Esophagus muscularis mucosa (tissue), 4 donors: ENCODE results near the gene SOX10. TPM values are rescaled to one million over a fixed set of nuclear protein-coding genes. Genes with fewer than 3 reads are reported as not detected.
A peak's percentile ranks its signal among the peaks of the same experiment; 100 is the strongest.

Experiments
- DNase-seq: peaks from one replicate; pipeline ENCODE4 v3.0.0-alpha.2; 2017; ENCODE audit errors: extremely low spot score
- H3K27ac ChIP-seq, 4 donors: fragments of 200-600 bp; sonication (generic); replicated peaks in 1 of 4; 1 replicate in 3 of 4; 2 replicates in 1 of 4; pipeline ENCODE4 v1.5.1; 2016 to 2019; ENCODE audit warnings: mild to moderate bottlenecking in 1 of 4
- H3K27me3 ChIP-seq, 4 donors: fragments of 200-600 bp; sonication (generic); one replicate each; pipeline versions ENCODE4 v1.5.1 to v1.6.0; 2016 to 2019
- H3K36me3 ChIP-seq, 4 donors: fragments of 200-600 bp; sonication (generic); one replicate each; pipeline ENCODE4 v1.5.1; 2016 to 2019
- H3K4me1 ChIP-seq, 4 donors: fragments of 200-600 bp; sonication (generic); one replicate each; pipeline ENCODE4 v1.5.1; 2016 to 2019
- H3K4me3 ChIP-seq, 4 donors: fragments of 200-600 bp; sonication (generic); 1 replicate in 2 of 4; 2 replicates in 2 of 4; pipeline ENCODE4 v1.5.1; 2016 to 2019; ENCODE audit warnings: mild to moderate bottlenecking in 4 of 4, moderate library complexity in 1 of 4
- H3K9me3 ChIP-seq, 4 donors: fragments of 200-600 bp; sonication (generic); 1 replicate in 3 of 4; 2 replicates in 1 of 4; pipeline ENCODE4 v1.5.1; 2016 to 2019
- EP300 ChIP-seq: sonication (generic); formaldehyde crosslinking; IDR thresholded peaks from one replicate; pipeline ENCODE4 v1.6.1; 2017; ENCODE audit warnings: antibody characterized with exemption
- POLR2A ChIP-seq: fragments of 450-650 bp; IDR thresholded peaks from one replicate; pipeline ENCODE4 v1.6.1; 2017; ENCODE audit warnings: antibody characterized with exemption, moderate library complexity, mild to moderate bottlenecking, low read depth
- POLR2AphosphoS5 ChIP-seq, 2 donors: sonication (generic); formaldehyde crosslinking; IDR thresholded peaks; one replicate each; pipeline ENCODE4 v1.6.1; 2017; ENCODE audit warnings: antibody characterized with exemption in 2 of 2
- WGBS: methylation state at CpG from one replicate; pipeline ENCODE4 v1.1.5; 2018; 5-methylcytosine and 5-hydroxymethylcytosine counted together
- intact Hi-C: fragments of 100-400 bp; cut with DNase I; formaldehyde crosslinking; loops from one replicate; pipeline ENCODE4 v1.15.1; 2023
- total RNA-seq, 4 donors: library from RNA; depleted of rRNA; stranded (reverse); fragments of >200 nt; gene quantifications; one replicate each; pipeline versions ENCODE4 v1.1.0 to v1.2.1, GENCODE V29; 2016
- TF ChIP-seq, protein P1 (sequence below), 3 experiments: fragments of 200-600 bp in 2 of 3; fragments of 450-650 bp in 1 of 3; sonication (generic) in 2 of 3; IDR thresholded peaks; one replicate each; pipeline ENCODE4 v1.5.1; 2017 to 2019; ENCODE audit warnings: antibody characterized with exemption in 3 of 3, mild to moderate bottlenecking in 2 of 3, moderate library complexity in 1 of 3

The SOX10 gene
- total RNA-seq, 4 donors from 2014 or later = 10.3 to 29.5 (median 17.7) TPM

DNA sequence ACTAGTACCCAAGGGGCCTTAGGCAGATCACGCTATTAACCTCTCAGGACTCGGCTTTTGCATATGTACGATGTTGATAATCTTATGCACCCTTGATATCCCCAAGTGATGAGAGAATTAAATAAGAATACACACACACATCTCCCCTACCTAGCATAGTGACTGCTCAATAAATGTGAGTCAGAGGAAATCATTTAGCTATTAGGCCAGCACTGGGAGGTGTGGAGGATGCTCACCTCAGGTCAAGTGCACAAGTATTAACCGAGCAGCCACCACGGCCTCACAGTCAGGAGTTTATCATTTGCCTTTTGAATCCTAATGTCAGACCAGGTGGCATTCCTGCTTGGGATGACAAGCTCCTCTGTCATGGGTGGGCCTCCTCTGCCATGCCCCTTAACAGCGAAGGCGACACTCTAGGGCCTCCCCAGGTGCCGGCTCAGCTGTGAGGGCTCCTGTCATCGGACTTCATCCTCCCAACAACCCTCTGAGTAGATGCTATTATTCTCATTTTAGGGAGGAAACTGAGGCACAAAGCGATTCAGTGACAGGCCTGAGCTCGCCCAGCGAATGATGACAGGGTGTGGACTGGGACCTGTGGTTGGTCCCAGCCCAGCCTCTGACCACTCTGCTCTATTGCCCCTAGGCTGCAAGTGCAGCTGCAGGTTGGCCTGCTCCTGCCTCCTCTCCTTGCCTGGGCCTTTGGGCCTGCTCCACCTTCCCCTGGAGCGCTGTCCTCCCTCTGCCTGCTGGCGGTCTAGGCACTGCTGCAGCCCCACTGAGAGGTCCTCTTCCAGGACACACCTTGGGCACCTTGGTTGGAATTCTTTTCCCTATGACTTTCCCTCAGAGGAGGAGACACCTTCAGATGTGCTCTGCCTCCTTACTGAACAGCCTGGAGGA, 5.0 kb upstream of the SOX10 start:
- H3K27ac ChIP-seq = peak overlapping the region in 2 of 4 donors; percentile 22
- no peak overlapping the region for H3K4me3 ChIP-seq
- H3K9me3 ChIP-seq = no peaks in the 10 kb centered on the region
- intact Hi-C loops = no loop called here
- 98% methylated on average over 13 of the region's 14 CpGs for WGBS
- H3K27me3 ChIP-seq = no peaks in the 10 kb centered on the region
- H3K4me1 ChIP-seq = peaks cover 0 to 4% (median 0%) of the 10 kb centered on the region in 4 donors
- H3K36me3 ChIP-seq = peaks cover 4 to 16% (median 11%) of the 10 kb centered on the region in 4 donors
- TF ChIP-seq POLR2AphosphoS5 (IDR thresholded peaks at IDR 0.05) = no peak
- TF ChIP-seq EP300 = no peak
- TF ChIP-seq POLR2A = no peak
- TF ChIP-seq, protein P1, sequence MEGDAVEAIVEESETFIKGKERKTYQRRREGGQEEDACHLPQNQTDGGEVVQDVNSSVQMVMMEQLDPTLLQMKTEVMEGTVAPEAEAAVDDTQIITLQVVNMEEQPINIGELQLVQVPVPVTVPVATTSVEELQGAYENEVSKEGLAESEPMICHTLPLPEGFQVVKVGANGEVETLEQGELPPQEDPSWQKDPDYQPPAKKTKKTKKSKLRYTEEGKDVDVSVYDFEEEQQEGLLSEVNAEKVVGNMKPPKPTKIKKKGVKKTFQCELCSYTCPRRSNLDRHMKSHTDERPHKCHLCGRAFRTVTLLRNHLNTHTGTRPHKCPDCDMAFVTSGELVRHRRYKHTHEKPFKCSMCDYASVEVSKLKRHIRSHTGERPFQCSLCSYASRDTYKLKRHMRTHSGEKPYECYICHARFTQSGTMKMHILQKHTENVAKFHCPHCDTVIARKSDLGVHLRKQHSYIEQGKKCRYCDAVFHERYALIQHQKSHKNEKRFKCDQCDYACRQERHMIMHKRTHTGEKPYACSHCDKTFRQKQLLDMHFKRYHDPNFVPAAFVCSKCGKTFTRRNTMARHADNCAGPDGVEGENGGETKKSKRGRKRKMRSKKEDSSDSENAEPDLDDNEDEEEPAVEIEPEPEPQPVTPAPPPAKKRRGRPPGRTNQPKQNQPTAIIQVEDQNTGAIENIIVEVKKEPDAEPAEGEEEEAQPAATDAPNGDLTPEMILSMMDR (IDR thresholded peaks at IDR 0.05) = no peak
- no peak for DNase-seq

DNA sequence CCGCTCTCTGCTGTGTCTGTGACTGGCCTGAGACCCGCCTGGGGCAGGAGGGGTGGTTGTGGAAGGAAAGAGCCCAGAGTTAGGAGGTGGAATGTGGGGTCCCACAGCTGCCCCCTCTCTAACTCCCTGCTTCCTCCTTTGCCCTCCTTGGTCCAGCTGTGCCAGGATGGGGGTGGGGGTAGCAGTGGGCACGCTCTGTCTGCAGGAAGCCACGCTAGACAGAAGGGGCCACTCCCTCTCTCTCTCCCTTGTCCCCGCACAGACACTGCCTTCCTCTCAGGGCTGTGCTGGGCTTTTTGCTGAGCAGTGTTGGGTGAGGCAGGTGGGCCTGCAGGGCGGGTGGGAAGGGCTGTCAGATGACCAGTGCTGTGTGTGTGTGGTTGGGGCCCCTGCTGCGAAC, 2.0 kb upstream of the SOX10 start:
- no peak for DNase-seq
- no peak for TF ChIP-seq POLR2A
- TF ChIP-seq, protein P1 (IDR thresholded peaks at IDR 0.05) = no peak
- no peak for TF ChIP-seq EP300
- no peak for TF ChIP-seq POLR2AphosphoS5 (IDR thresholded peaks at IDR 0.05)
- H3K9me3 ChIP-seq = no peaks in the 10 kb centered on the region
- H3K4me3 ChIP-seq = peak overlapping the region; percentile 25 to 39 (median 29)
- peak overlapping the region; percentile 37 to 57 (median 46) for H3K27ac ChIP-seq
- peaks cover 4 to 25% (median 16%) of the 10 kb centered on the region in 4 donors for H3K36me3 ChIP-seq
- WGBS = 88% methylated on average over 5 of the region's 7 CpGs
- H3K27me3 ChIP-seq = no peaks in the 10 kb centered on the region
- H3K4me1 ChIP-seq = peaks cover 0 to 4% (median 0%) of the 10 kb centered on the region in 4 donors
- intact Hi-C loops = no loop called here

DNA sequence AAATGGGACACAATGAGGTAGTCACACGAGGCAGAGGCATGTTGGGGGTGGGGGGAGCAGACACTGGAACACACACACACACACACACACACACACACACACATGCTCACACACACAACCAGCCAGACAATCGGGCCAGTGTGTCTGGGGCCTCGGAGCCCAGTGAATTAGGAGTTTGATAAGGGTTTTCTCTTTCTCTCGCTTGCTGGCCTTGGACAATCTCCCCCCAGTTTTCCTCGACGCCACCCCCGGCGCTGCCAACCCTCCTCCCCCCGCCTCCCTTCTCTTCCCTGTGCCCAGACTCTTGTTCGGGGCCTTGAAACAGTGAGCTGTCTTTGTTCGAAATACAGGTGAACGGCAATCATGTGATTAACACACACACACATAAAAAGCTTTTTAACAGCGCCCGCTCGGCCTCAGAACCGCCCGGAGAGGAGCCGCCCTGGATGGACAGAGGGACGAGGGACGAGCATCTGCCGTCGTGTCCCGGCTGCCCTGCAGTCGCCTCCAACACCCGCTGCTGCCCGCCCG, 1.5 kb upstream of the SOX10 start:
- intact Hi-C loops = no loop called here
- peaks cover 0 to 4% (median 0%) of the 10 kb centered on the region in 4 donors for H3K4me1 ChIP-seq
- no peaks in the 10 kb centered on the region for H3K9me3 ChIP-seq
- H3K36me3 ChIP-seq = peaks cover 4 to 25% (median 16%) of the 10 kb centered on the region in 4 donors
- H3K27me3 ChIP-seq = no peaks in the 10 kb centered on the region
- TF ChIP-seq, protein P1 (IDR thresholded peaks at IDR 0.05) = no peak
- TF ChIP-seq EP300 (no peak), POLR2A (no peak), POLR2AphosphoS5 (IDR thresholded peaks at IDR 0.05) (no peak)
- H3K4me3 ChIP-seq = peak overlapping the region; percentile 27 to 41 (median 35)
- no peak for DNase-seq
- 87% methylated on average over 27 of the region's 27 CpGs for WGBS
- H3K27ac ChIP-seq = peak overlapping the region; percentile 28 to 57 (median 46)

DNA sequence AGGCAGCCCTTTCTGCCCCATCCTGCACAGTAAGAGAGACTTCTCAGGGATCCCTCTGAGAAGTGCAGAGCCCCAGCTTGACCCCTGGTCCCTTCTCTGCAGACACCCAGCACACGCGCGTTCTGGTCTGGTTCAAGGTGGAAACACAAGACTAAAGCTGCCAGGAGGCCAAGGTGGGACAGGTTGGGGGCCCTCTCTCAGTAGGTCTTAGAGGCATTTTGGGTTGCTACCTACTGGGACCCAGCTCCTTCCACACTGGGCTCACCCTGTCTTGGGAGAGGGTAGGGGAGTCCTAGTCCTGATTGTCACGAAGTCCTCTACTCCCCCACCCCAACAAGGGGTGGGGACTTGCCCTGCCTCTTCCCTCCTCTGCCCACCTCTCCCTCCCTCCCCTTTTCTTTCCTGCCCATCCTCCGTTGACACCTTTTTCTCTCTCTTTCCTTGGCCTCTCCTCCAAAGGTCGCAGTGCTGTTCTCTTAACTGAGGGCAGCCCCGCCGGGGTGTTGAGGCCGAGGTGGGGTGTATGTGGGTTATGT, 763 bp upstream of the SOX10 start:
- peaks cover 4 to 25% (median 16%) of the 10 kb centered on the region in 4 donors for H3K36me3 ChIP-seq
- H3K4me3 ChIP-seq = peak overlapping the region; percentile 9 to 50 (median 42)

More for the DNA sequence above, 763 bp upstream of the SOX10 start:
- intact Hi-C loops = no loop called here
- TF ChIP-seq EP300 (no peak), POLR2A (no peak), POLR2AphosphoS5 (IDR thresholded peaks at IDR 0.05) (no peak)
- TF ChIP-seq, protein P1 (IDR thresholded peaks at IDR 0.05) = no peak
- Histone ChIP-seq H3K4me1 (peaks cover 0 to 1% (median 0%) of the 10 kb centered on the region in 4 donors), H3K27ac (peak overlapping the region; percentile 38 to 57 (median 41)), H3K9me3 (no peaks in the 10 kb centered on the region), H3K27me3 (no peaks in the 10 kb centered on the region)
- DNase-seq = no peak
- 83% methylated on average over 9 of the region's 9 CpGs for WGBS
